ENCODE measurements around the gene AFMID. TPM values are rescaled to one million over a fixed set of nuclear protein-coding genes. Genes with fewer than 3 reads are reported as not detected.
A peak's percentile ranks its signal among the peaks of the same experiment; 100 is the strongest.

AFMID gene
- total RNA-seq, 1 donor from 2014 or later = 38.6 TPM

DNA sequence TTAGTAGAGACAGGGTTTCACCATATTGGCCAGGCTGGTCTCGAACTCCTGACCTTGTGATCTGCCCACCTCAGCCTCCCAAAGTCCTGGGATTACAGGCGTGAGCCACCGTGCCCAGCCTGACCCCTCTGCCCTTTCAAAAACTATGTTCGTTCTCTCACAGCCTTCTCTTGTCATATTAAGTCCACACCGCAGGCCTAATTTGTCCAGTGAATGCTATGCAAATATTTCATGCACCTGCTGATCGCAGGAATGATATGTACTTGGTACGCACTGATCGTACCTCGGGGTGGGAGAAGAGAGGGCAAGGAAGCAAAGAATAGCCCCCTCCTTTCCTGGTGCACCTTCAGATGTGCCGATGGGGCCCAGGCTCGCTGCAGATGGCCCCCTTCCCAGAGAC, 23.9 kb downstream of the AFMID start:
- intact Hi-C loops (cut with DNase I) = no loop called here
- Histone ChIP-seq H3K27ac (no peak overlapping the region), H3K4me3 (no peak overlapping the region), H3K4me1 (peaks cover 12% of the 10 kb centered on the region), H3K9me3 (no peaks in the 10 kb centered on the region), H3K27me3 (ENCODE audit: low read depth) (no peaks in the 10 kb centered on the region), H3K36me3 (peaks cover 6% of the 10 kb centered on the region)
- DNase-seq = no peak
- no peak for ATAC-seq
- TF ChIP-seq CTCF (IDR thresholded peaks at IDR 0.05) = no peak

GRCh38 chr17:78214016-78214705, 27.0 kb downstream of the AFMID start, which contains the start of gene BIRC5:
TSS of gene BIRC5 (plus strand) at chr17:78214253. CDS start at chr17:78214317, 64 bp downstream.
- H3K4me1 ChIP-seq = peaks cover 12% of the 10 kb centered on the region
- H3K27me3 ChIP-seq (ENCODE audit: low read depth) = no peaks in the 10 kb centered on the region
- H3K27ac ChIP-seq = no peak within 1 kb of the TSS
- ATAC-seq = peak; percentile 99
- H3K4me3 ChIP-seq = peak within 1 kb of the TSS; percentile 55
- H3K9me3 ChIP-seq = no peaks in the 10 kb centered on the region
- DNase-seq = peak; percentile 93
- H3K36me3 ChIP-seq = no peaks in the 10 kb centered on the region
- intact Hi-C loops (cut with DNase I) = no loop called here
- TF ChIP-seq CTCF (IDR thresholded peaks at IDR 0.05) = no peak

DNA sequence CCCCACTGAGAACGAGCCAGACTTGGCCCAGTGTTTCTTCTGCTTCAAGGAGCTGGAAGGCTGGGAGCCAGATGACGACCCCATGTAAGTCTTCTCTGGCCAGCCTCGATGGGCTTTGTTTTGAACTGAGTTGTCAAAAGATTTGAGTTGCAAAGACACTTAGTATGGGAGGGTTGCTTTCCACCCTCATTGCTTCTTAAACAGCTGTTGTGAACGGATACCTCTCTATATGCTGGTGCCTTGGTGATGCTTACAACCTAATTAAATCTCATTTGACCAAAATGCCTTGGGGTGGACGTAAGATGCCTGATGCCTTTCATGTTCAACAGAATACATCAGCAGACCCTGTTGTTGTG, 27.5 kb downstream of the AFMID start:
- Histone ChIP-seq H3K9me3 (no peaks in the 10 kb centered on the region), H3K4me1 (peaks cover 12% of the 10 kb centered on the region), H3K36me3 (no peaks in the 10 kb centered on the region), H3K4me3 (peak overlapping the region; percentile 55), H3K27me3 (ENCODE audit: low read depth) (no peaks in the 10 kb centered on the region), H3K27ac (no peak overlapping the region)
- no peak for ATAC-seq
- TF ChIP-seq CTCF (IDR thresholded peaks at IDR 0.05) = no peak
- intact Hi-C loops (cut with DNase I) = no loop called here
- DNase-seq = no peak

DNA sequence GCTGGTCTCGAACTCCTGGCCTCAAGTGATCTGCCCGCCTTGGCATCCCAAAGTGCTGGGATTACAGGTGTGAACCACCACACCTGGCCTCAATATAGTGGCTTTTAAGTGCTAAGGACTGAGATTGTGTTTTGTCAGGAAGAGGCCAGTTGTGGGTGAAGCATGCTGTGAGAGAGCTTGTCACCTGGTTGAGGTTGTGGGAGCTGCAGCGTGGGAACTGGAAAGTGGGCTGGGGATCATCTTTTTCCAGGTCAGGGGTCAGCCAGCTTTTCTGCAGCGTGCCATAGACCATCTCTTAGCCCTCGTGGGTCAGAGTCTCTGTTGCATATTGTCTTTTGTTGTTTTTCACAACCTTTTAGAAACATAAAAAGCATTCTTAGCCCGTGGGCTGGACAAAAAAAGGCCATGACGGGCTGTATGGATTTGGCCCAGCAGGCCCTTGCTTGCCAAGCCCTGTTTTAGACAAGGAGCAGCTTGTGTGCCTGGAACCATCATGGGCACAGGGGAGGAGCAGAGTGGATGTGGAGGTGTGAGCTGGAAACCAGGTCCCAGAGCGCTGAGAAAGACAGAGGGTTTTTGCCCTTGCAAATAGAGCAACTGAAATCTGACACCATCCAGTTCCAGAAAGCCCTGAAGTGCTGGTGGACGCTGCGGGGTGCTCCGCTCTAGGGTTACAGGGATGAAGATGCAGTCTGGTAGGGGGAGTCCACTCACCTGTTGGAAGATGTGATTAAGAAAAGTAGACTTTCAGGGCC, 32.4 kb downstream of the AFMID start:
- TF ChIP-seq CTCF (IDR thresholded peaks at IDR 0.05) = no peak

DNA sequence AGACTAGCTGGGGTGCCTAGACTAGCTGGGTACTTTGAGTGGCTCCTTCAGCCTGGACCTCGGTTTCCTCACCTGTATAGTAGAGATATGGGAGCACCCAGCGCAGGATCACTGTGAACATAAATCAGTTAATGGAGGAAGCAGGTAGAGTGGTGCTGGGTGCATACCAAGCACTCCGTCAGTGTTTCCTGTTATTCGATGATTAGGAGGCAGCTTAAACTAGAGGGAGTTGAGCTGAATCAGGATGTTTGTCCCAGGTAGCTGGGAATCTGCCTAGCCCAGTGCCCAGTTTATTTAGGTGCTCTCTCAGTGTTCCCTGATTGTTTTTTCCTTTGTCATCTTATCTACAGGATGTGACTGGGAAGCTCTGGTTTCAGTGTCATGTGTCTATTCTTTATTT, 35.9 kb downstream of the AFMID start:
- no peak for ATAC-seq
- TF ChIP-seq CTCF (IDR thresholded peaks at IDR 0.05) = no peak
- Histone ChIP-seq H3K36me3 (no peaks in the 10 kb centered on the region), H3K4me1 (peaks cover 23% of the 10 kb centered on the region), H3K27ac (peak overlapping the region; percentile 31), H3K4me3 (no peak overlapping the region), H3K9me3 (no peaks in the 10 kb centered on the region), H3K27me3 (ENCODE audit: low read depth) (no peaks in the 10 kb centered on the region)
- DNase-seq = no peak
- intact Hi-C loops (cut with DNase I) = no loop called here

More for the DNA sequence above, 32.4 kb downstream of the AFMID start:
- H3K27me3 ChIP-seq (ENCODE audit: low read depth) = no peaks in the 10 kb centered on the region
- no peak overlapping the region for H3K27ac ChIP-seq
- intact Hi-C loops (cut with DNase I) = no loop called here
- no peak for ATAC-seq
- no peaks in the 10 kb centered on the region for H3K9me3 ChIP-seq
- H3K36me3 ChIP-seq = no peaks in the 10 kb centered on the region
- no peak for DNase-seq
- H3K4me1 ChIP-seq = peaks cover 19% of the 10 kb centered on the region
- no peak overlapping the region for H3K4me3 ChIP-seq

All from lower lobe of right lung (tissue), 2 donors.